GM12892 (cell line): Measurements from ENCODE around the gene USF1.
"Not testable (repeated sequence)": the region's sequence is repeated elsewhere in the genome, so short reads cannot be mapped to it uniquely, and the experiment has no call there.

ENCODE experiments used
- POLR2AphosphoS5 ChIP-seq: IDR thresholded peaks from 2 replicates; pipeline ENCODE4 v1.6.1; 2011; ENCODE audit warnings: low read depth, low read length, control low read depth
- TAF1 ChIP-seq: IDR thresholded peaks from 2 replicates; pipeline ENCODE4 v1.6.1; 2011; ENCODE audit warnings: low read depth, mild to moderate bottlenecking, control low read depth, low read length, borderline replicate concordance

DNA sequence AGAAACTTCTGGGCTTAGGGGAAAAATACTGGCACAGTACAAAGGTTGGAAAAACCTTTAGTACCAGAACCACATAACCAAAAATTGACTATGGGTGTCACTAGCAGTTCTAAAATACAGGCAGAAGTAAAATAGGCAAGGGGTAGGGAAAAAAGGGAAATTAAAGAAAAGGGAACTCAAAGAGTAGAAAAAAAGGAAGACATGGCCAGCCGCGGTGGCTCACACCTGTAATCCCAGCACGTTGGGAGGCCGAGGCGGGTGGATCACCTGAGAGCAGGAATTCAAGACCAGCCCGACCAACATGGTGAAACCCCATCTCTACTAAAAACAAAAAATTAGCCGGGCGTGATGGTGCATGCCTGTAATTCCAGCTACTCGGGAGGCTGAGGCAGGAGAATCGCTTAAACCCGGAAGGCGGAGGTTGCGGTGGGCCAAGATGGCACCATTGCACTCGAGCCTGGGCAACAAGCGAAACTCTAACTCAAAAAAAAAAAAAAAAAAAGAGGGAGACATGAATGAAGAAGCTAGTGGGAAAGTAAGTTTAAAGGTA is 26.6 kb downstream of the USF1 start:
- TF ChIP-seq POLR2AphosphoS5, TAF1: not testable (repeated sequence)
